Left lung (tissue), 10 donors: ENCODE measurements around the gene IREB2. TPM values are rescaled to one million over a fixed set of nuclear protein-coding genes. Genes with fewer than 3 reads are reported as not detected.

Experiments used
- ATAC-seq: fragments of 200-7000 bp; cut with Tn5 transposase; one replicate; pipeline ENCODE4 v1.9.1; 2020; ENCODE audit warnings: moderate library complexity
- DNase-seq, 4 donors: peaks; one replicate each; pipeline ENCODE4 v3.0.0-alpha.2; 2013 to 2020
- H3K27ac ChIP-seq, 2 donors: fragments of 200-600 bp; sonication (generic) in 1 of 2; one replicate each; pipeline versions ENCODE4 v1.5.0 to v1.8.0; 2020 to 2021
- H3K27me3 ChIP-seq, 2 donors: fragments of 200-600 bp; sonication (generic) in 1 of 2; one replicate each; pipeline versions ENCODE4 v1.5.0 to v1.8.0; 2020 to 2021
- H3K36me3 ChIP-seq, 2 donors: fragments of 200-600 bp; sonication (generic) in 1 of 2; one replicate each; pipeline versions ENCODE4 v1.5.0 to v1.8.0; 2020 to 2021
- H3K4me1 ChIP-seq, 2 donors: fragments of 200-600 bp; one replicate each; pipeline ENCODE4 v1.8.0; 2021
- H3K4me3 ChIP-seq, 2 donors: fragments of 200-600 bp; sonication (generic) in 1 of 2; one replicate each; pipeline versions ENCODE4 v1.5.0 to v1.8.0; 2020 to 2021; ENCODE audit warnings: mild to moderate bottlenecking in 1 of 2
- H3K9me3 ChIP-seq, 2 donors: fragments of 200-600 bp; sonication (generic) in 1 of 2; one replicate each; pipeline versions ENCODE4 v1.5.0 to v1.8.0; 2020 to 2021
- intact Hi-C, 2 donors: fragments of 100-400 bp; cut with DNase I; formaldehyde crosslinking; loops; one replicate each; pipeline versions ENCODE4 v1.11.2 to v1.14.2; 2022
- polyA plus RNA-seq, 6 donors: library from polyadenylated mRNA; unstranded; fragments of 120-200 nt; gene quantifications; one replicate each; pipeline ENCODE4 v1.2.1, GENCODE V29; 2013; ENCODE audit not compliant: insufficient read length in 6 of 6
- total RNA-seq, 2 donors: library from RNA; stranded (reverse); fragmentation: NEBNext Ultra II Directional; extraction: Animal tissue kit (Norgen Biotek cat#: 25700); gene quantifications; one replicate each; pipeline ENCODE4 v1.2.1, GENCODE V29; 2021
- TF ChIP-seq, protein P1 (sequence below), 2 donors: fragments of 200-600 bp; sonication (generic) in 1 of 2; IDR thresholded peaks; one replicate each; pipeline versions ENCODE4 v1.5.0 to v1.8.0; 2021; ENCODE audit warnings: antibody characterized with exemption in 2 of 2
- donor health status: DM: no; HTN: yes; CAD: no.
- donor health status: DM: no; HTN: no; CAD: no.

IREB2 gene
- total and polyA plus RNA-seq, 8 donors = 42.3 to 81.8 (median 70.8) TPM

DNA sequence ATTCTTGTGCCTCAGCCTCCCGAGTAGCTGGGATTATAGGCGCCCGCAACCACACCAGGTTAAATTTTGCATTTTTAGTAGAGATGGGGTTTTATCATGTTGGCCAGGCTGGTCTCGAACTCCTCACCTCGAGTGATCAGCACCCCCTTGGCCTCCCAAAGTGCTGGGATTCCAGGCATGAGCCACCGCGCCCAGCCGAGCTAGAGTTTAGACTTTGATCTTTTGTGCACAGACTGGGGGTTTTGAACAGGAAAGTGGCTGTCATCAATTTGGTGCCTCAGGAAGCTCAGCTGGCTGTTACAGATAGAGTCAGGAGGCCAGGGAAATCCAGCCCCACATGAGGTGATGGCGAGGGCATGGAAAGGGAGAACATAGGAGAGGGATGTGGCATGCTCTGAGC is 19.3 kb upstream of the IREB2 start:
- intact Hi-C loops = no loop called here
- no peaks in the 10 kb centered on the region for H3K4me1 ChIP-seq
- DNase-seq (no peak), ATAC-seq (no peak)
- no peak overlapping the region for H3K4me3 ChIP-seq
- H3K36me3 ChIP-seq = no peaks in the 10 kb centered on the region
- no peak overlapping the region for H3K27ac ChIP-seq
- TF ChIP-seq, protein P1, sequence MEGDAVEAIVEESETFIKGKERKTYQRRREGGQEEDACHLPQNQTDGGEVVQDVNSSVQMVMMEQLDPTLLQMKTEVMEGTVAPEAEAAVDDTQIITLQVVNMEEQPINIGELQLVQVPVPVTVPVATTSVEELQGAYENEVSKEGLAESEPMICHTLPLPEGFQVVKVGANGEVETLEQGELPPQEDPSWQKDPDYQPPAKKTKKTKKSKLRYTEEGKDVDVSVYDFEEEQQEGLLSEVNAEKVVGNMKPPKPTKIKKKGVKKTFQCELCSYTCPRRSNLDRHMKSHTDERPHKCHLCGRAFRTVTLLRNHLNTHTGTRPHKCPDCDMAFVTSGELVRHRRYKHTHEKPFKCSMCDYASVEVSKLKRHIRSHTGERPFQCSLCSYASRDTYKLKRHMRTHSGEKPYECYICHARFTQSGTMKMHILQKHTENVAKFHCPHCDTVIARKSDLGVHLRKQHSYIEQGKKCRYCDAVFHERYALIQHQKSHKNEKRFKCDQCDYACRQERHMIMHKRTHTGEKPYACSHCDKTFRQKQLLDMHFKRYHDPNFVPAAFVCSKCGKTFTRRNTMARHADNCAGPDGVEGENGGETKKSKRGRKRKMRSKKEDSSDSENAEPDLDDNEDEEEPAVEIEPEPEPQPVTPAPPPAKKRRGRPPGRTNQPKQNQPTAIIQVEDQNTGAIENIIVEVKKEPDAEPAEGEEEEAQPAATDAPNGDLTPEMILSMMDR (IDR thresholded peaks at IDR 0.05) = no peak
- no peaks in the 10 kb centered on the region for H3K9me3 ChIP-seq
- H3K27me3 ChIP-seq = no peaks in the 10 kb centered on the region

DNA sequence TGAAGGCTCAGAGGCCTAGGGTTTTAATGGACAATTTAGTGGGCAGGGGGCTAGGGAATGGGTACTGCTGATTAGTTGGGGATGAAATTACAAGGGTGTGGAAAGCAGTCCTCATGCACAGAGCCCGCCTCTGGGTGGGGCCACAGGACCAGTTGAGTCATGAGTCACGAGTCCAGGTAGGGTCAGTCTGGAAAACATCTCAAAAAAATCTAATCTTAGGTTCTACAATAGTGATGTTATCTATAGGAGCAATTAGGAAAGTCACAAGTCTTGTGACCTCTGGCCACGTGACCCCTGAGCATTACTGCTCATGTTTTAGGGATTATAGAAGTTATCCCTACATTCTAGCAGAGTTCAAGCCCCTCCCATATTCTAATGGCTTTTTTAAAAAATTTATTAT is 18.6 kb upstream of the IREB2 start:
- H3K36me3 ChIP-seq = no peaks in the 10 kb centered on the region
- TF ChIP-seq, protein P1 (IDR thresholded peaks at IDR 0.05) = no peak
- no peak overlapping the region for H3K27ac ChIP-seq
- ATAC-seq (no peak), DNase-seq (no peak)
- no peaks in the 10 kb centered on the region for H3K4me1 ChIP-seq
- no peaks in the 10 kb centered on the region for H3K9me3 ChIP-seq
- no peak overlapping the region for H3K4me3 ChIP-seq
- H3K27me3 ChIP-seq = no peaks in the 10 kb centered on the region
- intact Hi-C loops = no loop called here

DNA sequence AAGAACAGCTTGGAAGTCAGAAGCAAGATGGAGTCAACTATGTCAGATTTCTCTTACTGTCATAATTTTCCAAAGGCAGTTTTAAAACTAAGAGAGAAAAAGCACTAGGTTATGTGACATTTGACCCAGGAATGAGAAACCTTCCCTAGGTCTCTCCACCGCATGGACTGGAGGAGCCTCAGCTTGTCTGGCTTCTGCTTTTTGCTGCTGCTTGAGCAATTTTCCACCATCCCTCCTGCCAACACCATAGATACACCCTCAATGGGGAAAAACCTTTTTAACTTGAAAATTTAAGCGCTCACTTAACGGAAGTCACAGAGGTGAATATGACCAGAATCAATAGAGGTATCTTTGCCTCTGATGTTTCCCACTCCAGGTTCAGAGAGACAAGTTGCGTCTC is 17.8 kb upstream of the IREB2 start:
- intact Hi-C loops = loop anchor here in 1 of 2 donors (5.0 kb wide), 1 partner anchor 108 kb away; no protein-coding TSS in a partner anchor
- no peak overlapping the region for H3K27ac ChIP-seq
- TF ChIP-seq, protein P1 (IDR thresholded peaks at IDR 0.05) = no peak
- no peak for DNase-seq
- H3K27me3 ChIP-seq = no peaks in the 10 kb centered on the region
- no peak for ATAC-seq
- no peaks in the 10 kb centered on the region for H3K36me3 ChIP-seq
- peaks cover 0 to under 1% of the 10 kb centered on the region in 2 donors for H3K4me1 ChIP-seq
- H3K9me3 ChIP-seq = no peaks in the 10 kb centered on the region
- H3K4me3 ChIP-seq = no peak overlapping the region

DNA sequence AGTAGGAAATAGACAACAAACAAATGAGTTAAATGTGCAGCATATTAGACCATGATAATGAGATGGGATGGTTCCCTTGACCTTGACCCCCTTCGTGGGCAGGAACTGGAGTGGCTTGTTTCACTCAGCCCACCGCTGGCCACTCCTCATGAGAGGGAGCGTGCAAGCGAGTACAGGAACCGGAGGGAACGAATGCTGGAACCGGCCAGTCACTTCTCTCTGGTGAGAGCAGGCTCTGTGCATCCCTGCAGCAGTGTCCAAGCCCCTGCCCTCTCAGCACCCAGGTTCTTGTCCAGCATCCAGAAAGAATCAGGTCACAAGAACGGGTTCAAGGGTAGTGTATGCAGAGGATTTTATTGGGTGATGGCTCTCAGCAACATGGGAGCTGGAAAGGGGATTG is 17.2 kb upstream of the IREB2 start:
- Histone ChIP-seq H3K27me3 (no peaks in the 10 kb centered on the region), H3K9me3 (no peaks in the 10 kb centered on the region), H3K4me1 (peaks cover 0 to 6% of the 10 kb centered on the region in 2 donors), H3K36me3 (no peaks in the 10 kb centered on the region), H3K4me3 (no peak overlapping the region), H3K27ac (no peak overlapping the region)
- no peak for ATAC-seq
- DNase-seq = no peak
- TF ChIP-seq, protein P1 (IDR thresholded peaks at IDR 0.05) = no peak
- intact Hi-C loops = loop anchor here in 1 of 2 donors (5.0 kb wide), 1 partner anchor 108 kb away; no protein-coding TSS in a partner anchor

DNA sequence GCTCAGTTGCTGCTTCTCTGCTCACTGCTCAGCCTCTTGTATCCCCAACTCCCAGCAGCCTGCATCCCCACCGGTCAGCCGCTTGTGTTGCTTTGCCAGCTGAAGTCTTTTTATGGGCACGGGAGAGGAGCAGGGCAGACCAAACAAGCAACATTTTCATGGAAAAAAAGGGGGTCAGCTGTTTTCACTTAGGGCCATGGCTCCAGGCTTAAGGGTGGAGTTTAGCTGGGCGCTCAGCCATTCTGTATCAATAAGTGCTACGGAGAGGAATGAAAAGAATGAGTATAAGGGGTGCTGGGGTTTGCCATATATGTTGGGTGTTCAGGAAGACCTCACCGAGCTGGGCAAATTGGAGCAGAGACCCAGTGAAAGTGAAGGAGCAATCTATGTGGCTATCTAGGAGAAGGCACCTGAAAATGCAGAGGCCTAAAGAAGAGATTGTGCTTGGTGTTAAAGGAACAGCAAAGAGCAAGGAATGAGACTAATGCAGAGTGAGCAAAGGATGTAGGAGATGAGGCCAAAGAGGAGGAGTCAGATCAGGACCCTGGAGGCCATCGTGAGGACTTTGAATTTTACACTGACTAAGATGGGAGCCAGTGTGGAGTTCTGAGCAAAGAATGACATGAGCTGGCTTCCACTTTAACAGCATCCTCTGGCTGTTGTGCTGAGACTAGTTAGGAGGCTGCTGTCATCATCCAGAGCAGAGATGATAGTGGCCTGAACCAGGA is 16.6 kb upstream of the IREB2 start:
- no peak overlapping the region for H3K27ac ChIP-seq
- TF ChIP-seq, protein P1 (IDR thresholded peaks at IDR 0.05) = no peak
- no peaks in the 10 kb centered on the region for H3K36me3 ChIP-seq
- peaks cover 0 to 10% of the 10 kb centered on the region in 2 donors for H3K4me1 ChIP-seq
- DNase-seq = no peak
- H3K9me3 ChIP-seq = no peaks in the 10 kb centered on the region
- no peak for ATAC-seq
- no peak overlapping the region for H3K4me3 ChIP-seq
- intact Hi-C loops = loop anchor here in 1 of 2 donors (5.0 kb wide), 1 partner anchor 109 kb away; no protein-coding TSS in a partner anchor
- no peaks in the 10 kb centered on the region for H3K27me3 ChIP-seq
